Muscle of arm (tissue), 12 donors: ENCODE measurements around the gene FAM234A. TPM values are rescaled to one million over a fixed set of nuclear protein-coding genes. Genes with fewer than 3 reads are reported as not detected.
"Not testable (repeated sequence)": the region's sequence is repeated elsewhere in the genome, so short reads cannot be mapped to it uniquely, and the experiment has no call there.

Experiments
- DNase-seq: peaks from one replicate; pipeline ENCODE4 v3.0.0-alpha.2; 2013
- polyA plus RNA-seq, 12 donors: library from polyadenylated mRNA; unstranded; fragments of 120-200 nt; gene quantifications; one replicate each; pipeline ENCODE4 v1.2.1, GENCODE V29; 2013; ENCODE audit not compliant: insufficient read length in 12 of 12

Gene FAM234A
- polyA plus RNA-seq, 12 donors: 26.7 to 74.6 (median 38.5) TPM; not detected in 1

- no peak for DNase-seq
Observed at GRCh38 chr16:229731-230281, 4.8 kb upstream of the FAM234A start.

- not testable (repeated sequence) for DNase-seq
Observed at GRCh38 chr16:230351-230750, 4.3 kb upstream of the FAM234A start.

- no peak for DNase-seq
Observed at GRCh38 chr16:230949-231348, 3.7 kb upstream of the FAM234A start.

GRCh38 chr16:239948-240277 is 5.3 kb downstream of the FAM234A start:
- DNase-seq: no peak

- DNase-seq: no peak
Observed at GRCh38 chr16:240559-240958, 5.9 kb downstream of the FAM234A start.

GRCh38 chr16:242281-242680 is 7.7 kb downstream of the FAM234A start:
- DNase-seq: no peak

- DNase-seq: no peak
Observed at GRCh38 chr16:243348-243747, 8.7 kb downstream of the FAM234A start.

GRCh38 chr16:245105-245504 is 10.5 kb downstream of the FAM234A start:
- DNase-seq: no peak

- no peak for DNase-seq
Observed at GRCh38 chr16:247027-247426, 12.4 kb downstream of the FAM234A start.

- DNase-seq: no peak
Observed at GRCh38 chr16:249431-249830, 14.8 kb downstream of the FAM234A start.

- no peak for DNase-seq
Observed at GRCh38 chr16:252366-253337, 18.0 kb downstream of the FAM234A start.

- DNase-seq: no peak
Observed at GRCh38 chr16:253833-254232, 19.2 kb downstream of the FAM234A start.

- no peak for DNase-seq
Observed at GRCh38 chr16:254461-254860, 19.8 kb downstream of the FAM234A start.

GRCh38 chr16:255183-255582 is 20.6 kb downstream of the FAM234A start:
- no peak for DNase-seq

- DNase-seq: not testable (repeated sequence)
Observed at GRCh38 chr16:258091-258490, 23.5 kb downstream of the FAM234A start.

- DNase-seq: no peak
Observed at GRCh38 chr16:259226-259625, 24.6 kb downstream of the FAM234A start.

GRCh38 chr16:259814-260253 is 25.2 kb downstream of the FAM234A start:
- no peak for DNase-seq

GRCh38 chr16:260326-260725 is 25.7 kb downstream of the FAM234A start:
- DNase-seq: no peak

- no peak for DNase-seq
Observed at GRCh38 chr16:261031-261691, 26.5 kb downstream of the FAM234A start.

- no peak for DNase-seq
Observed at GRCh38 chr16:262121-262745, 27.6 kb downstream of the FAM234A start.

GRCh38 chr16:263182-263774 is 28.7 kb downstream of the FAM234A start:
- no peak for DNase-seq

- DNase-seq: no peak
Observed at GRCh38 chr16:263944-264343, 29.3 kb downstream of the FAM234A start.
